ENCODE data around the gene LRRC32.

Gene LRRC32

DNA sequence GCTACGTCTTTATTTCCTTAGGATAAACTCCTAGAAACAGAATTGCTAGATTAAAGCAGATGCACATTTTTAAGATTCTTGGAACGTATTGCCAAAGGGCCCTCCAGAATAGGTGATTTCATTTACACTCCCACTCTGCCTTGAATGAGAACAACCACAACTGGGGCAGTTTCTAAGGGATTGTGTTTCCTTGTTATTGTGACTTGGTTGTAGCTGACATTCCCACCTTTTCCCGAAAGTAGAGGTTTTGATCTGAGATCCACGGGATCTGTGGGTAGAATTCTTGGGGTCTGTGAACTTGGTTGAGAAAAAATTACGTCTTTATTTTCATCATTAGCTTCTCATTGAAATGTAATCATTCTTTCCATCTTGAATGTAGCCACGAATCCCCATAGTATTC lies 21.5 kb downstream of the LRRC32 start:
- H2BK120ac ChIP-seq (ENCODE audit: low read depth, low read length), result no peak overlapping the region
- no peaks in the 10 kb centered on the region for H3K36me3 ChIP-seq (ENCODE audit: control insufficient read depth in 1 of 2, insufficient read depth in 2 of 2, low read depth in 1 of 2, low read length in 2 of 2)
- H2AFZ ChIP-seq (ENCODE audit: low read depth, low read length), result no peak overlapping the region
- H3K9me3 ChIP-seq (ENCODE audit: control insufficient read depth, low read length), result peaks cover 9% of the 10 kb centered on the region
- H2BK5ac ChIP-seq (ENCODE audit: low read depth, low read length, poor library complexity, severe bottlenecking), result no peak overlapping the region
- H2AK5ac ChIP-seq (ENCODE audit: low read length, severe bottlenecking), result no peak overlapping the region
- H3K4ac ChIP-seq (ENCODE audit: low read depth in 1 of 2, low read length in 2 of 2), result no peak overlapping the region
- no peak overlapping the region for H3K14ac ChIP-seq (ENCODE audit: low read length in 2 of 2)
- peaks cover 0 to 12% of the 10 kb centered on the region in 2 experiments for H3K27me3 ChIP-seq (ENCODE audit: control insufficient read depth in 1 of 2, insufficient read depth in 1 of 2, low read length in 2 of 2)
- no peak overlapping the region for H3K18ac ChIP-seq (ENCODE audit: low read depth in 1 of 2, low read length in 2 of 2)
- no peaks in the 10 kb centered on the region for H3K79me1 ChIP-seq (replicated peaks; ENCODE audit: low read length, poor library complexity, severe bottlenecking)
- H3K4me1 ChIP-seq (ENCODE audit: control insufficient read depth, insufficient read depth, low read depth, low read length), result no peaks in the 10 kb centered on the region
- H3K4me3 ChIP-seq (ENCODE audit: insufficient read depth in 1 of 2, low read depth in 1 of 2, low read length in 2 of 2), result no peak overlapping the region
- H4K8ac ChIP-seq (ENCODE audit: low read length), result no peak overlapping the region
- WGBS, result 86% methylated on average over 3 of the region's 6 CpGs
- no peak overlapping the region for H2BK15ac ChIP-seq (ENCODE audit: low read depth, poor library complexity, severe bottlenecking)
- no peak overlapping the region for H2BK12ac ChIP-seq (ENCODE audit: low read length in 2 of 2)
- no peak for DNase-seq
- H3K9ac ChIP-seq (ENCODE audit: low read length), result no peak overlapping the region
- no peak overlapping the region for H3K23ac ChIP-seq (ENCODE audit: low read length in 2 of 2)
- no peak overlapping the region for H3K27ac ChIP-seq (ENCODE audit: low read length, poor library complexity, severe bottlenecking)
- H4K91ac ChIP-seq (ENCODE audit: low read length), result no peak overlapping the region
- no peak overlapping the region for H3K4me2 ChIP-seq (ENCODE audit: low read length, poor library complexity, severe bottlenecking)

DNA sequence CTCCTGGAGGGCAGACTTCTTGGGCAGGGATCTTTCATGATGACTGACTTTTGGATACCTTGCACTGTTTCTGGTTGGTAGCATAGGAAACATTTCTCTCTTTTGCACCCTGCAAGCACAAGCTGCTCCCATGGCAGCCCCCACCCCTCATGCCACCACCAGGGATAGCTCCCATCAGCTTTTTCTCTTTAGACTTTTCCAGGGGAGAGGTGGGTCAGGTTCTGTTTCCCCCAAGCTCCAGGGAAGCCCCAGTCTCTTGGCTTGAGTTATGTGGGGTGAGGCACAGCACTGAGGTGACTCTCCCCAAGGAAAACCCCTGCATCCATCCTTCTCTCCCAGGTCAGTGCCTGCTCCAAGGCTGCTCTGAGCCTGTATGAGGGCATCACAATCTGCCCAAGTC lies 22.5 kb downstream of the LRRC32 start:
- no peak for DNase-seq
- Histone ChIP-seq H3K79me1 (replicated peaks; ENCODE audit: low read length, poor library complexity, severe bottlenecking) (no peaks in the 10 kb centered on the region), H3K4me2 (ENCODE audit: low read length, poor library complexity, severe bottlenecking) (no peak overlapping the region), H3K18ac (ENCODE audit: low read depth in 1 of 2, low read length in 2 of 2) (no peak overlapping the region), H2BK12ac (ENCODE audit: low read length in 2 of 2) (no peak overlapping the region), H3K23ac (ENCODE audit: low read length in 2 of 2) (no peak overlapping the region), H2AK5ac (ENCODE audit: low read length, severe bottlenecking) (no peak overlapping the region), H3K4me1 (ENCODE audit: control insufficient read depth, insufficient read depth, low read depth, low read length) (no peaks in the 10 kb centered on the region), H3K27ac (ENCODE audit: low read length, poor library complexity, severe bottlenecking) (no peak overlapping the region), H3K9me3 (ENCODE audit: control insufficient read depth, low read length) (peaks cover 9% of the 10 kb centered on the region), H3K4ac (ENCODE audit: low read depth in 1 of 2, low read length in 2 of 2) (no peak overlapping the region), H3K27me3 (ENCODE audit: control insufficient read depth in 1 of 2, insufficient read depth in 1 of 2, low read length in 2 of 2) (peaks cover 0 to 12% of the 10 kb centered on the region in 2 experiments), H2AFZ (ENCODE audit: low read depth, low read length) (no peak overlapping the region), H3K9ac (ENCODE audit: low read length) (no peak overlapping the region), H3K4me3 (ENCODE audit: insufficient read depth in 1 of 2, low read depth in 1 of 2, low read length in 2 of 2) (no peak overlapping the region), H2BK15ac (ENCODE audit: low read depth, poor library complexity, severe bottlenecking) (no peak overlapping the region), H3K36me3 (ENCODE audit: control insufficient read depth in 1 of 2, insufficient read depth in 2 of 2, low read depth in 1 of 2, low read length in 2 of 2) (no peaks in the 10 kb centered on the region), H4K91ac (ENCODE audit: low read length) (no peak overlapping the region), H2BK5ac (ENCODE audit: low read depth, low read length, poor library complexity, severe bottlenecking) (no peak overlapping the region), H4K8ac (ENCODE audit: low read length) (no peak overlapping the region), H2BK120ac (ENCODE audit: low read depth, low read length) (no peak overlapping the region), H3K14ac (ENCODE audit: low read length in 2 of 2) (no peak overlapping the region)

DNA sequence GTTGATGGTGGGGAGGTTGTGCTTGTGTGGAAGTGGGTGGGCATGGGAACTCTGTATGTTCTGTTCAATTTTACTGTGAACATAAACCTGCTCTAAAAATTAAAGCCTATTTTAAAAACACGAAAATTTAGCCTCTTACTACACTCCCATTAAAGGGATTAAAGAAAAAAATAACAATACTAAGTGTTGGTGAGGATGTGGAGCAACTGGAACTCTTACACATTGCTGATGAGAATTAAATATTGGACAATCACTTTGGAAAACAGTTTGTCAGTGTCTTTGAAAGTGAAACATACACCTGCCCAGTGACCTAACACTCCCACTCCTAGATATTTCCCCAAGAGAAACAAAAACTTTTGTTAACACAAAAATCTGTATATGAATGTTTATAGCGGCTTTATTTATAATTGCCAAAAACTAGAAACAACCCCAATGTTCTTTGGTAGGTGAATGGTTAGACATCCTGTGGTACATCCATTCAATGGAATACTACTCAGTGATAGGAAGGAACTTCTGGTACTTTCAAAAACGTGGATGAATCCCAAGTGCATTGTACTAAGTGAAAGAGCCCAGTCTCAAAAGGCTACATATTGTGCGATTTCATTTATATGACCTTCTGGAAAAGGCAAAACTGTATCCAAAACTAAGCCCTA lies 23.5 kb downstream of the LRRC32 start:
- Histone ChIP-seq H3K18ac (ENCODE audit: low read depth in 1 of 2, low read length in 2 of 2) (no peak overlapping the region), H3K9ac (ENCODE audit: low read length) (no peak overlapping the region), H2BK12ac (ENCODE audit: low read length in 2 of 2) (no peak overlapping the region), H3K4me3 (ENCODE audit: insufficient read depth in 1 of 2, low read depth in 1 of 2, low read length in 2 of 2) (no peak overlapping the region), H2AK5ac (ENCODE audit: low read length, severe bottlenecking) (no peak overlapping the region), H3K14ac (ENCODE audit: low read length in 2 of 2) (no peak overlapping the region), H3K23ac (ENCODE audit: low read length in 2 of 2) (no peak overlapping the region), H2BK5ac (ENCODE audit: low read depth, low read length, poor library complexity, severe bottlenecking) (no peak overlapping the region), H3K4me2 (ENCODE audit: low read length, poor library complexity, severe bottlenecking) (no peak overlapping the region), H3K4ac (ENCODE audit: low read depth in 1 of 2, low read length in 2 of 2) (no peak overlapping the region), H3K79me1 (replicated peaks; ENCODE audit: low read length, poor library complexity, severe bottlenecking) (no peaks in the 10 kb centered on the region), H3K9me3 (ENCODE audit: control insufficient read depth, low read length) (peaks cover 9% of the 10 kb centered on the region), H4K8ac (ENCODE audit: low read length) (no peak overlapping the region), H2AFZ (ENCODE audit: low read depth, low read length) (no peak overlapping the region), H3K27me3 (ENCODE audit: control insufficient read depth in 1 of 2, insufficient read depth in 1 of 2, low read length in 2 of 2) (peaks cover 0 to 15% of the 10 kb centered on the region in 2 experiments), H4K91ac (ENCODE audit: low read length) (no peak overlapping the region), H3K4me1 (ENCODE audit: control insufficient read depth, insufficient read depth, low read depth, low read length) (no peaks in the 10 kb centered on the region), H3K36me3 (ENCODE audit: control insufficient read depth in 1 of 2, insufficient read depth in 2 of 2, low read depth in 1 of 2, low read length in 2 of 2) (no peaks in the 10 kb centered on the region), H2BK120ac (ENCODE audit: low read depth, low read length) (no peak overlapping the region), H2BK15ac (ENCODE audit: low read depth, poor library complexity, severe bottlenecking) (no peak overlapping the region), H3K27ac (ENCODE audit: low read length, poor library complexity, severe bottlenecking) (no peak overlapping the region)
- DNase-seq, result no peak
- 58% methylated on average over 2 of the region's 4 CpGs for WGBS

DNA sequence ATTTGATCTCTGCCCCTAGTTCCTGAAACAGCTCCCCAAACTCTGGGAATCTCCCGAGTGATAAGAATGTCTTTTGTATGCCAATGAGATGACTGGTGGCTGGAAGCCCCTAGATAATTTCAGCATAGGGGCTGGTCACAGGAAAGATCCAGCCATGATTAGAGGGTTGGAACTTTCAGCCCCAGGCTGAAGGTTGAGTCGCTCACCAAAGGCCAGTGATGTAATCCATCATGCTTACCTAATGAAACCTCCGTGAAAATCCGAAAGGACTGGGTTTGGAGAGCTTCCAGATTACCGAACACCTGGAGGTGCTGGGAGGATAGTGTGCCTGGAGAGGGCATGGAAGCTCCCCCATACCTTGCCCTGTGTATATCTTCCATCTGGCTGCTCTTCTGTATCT lies 26.0 kb downstream of the LRRC32 start:
- Histone ChIP-seq H2AFZ (ENCODE audit: low read depth, low read length) (no peak overlapping the region), H3K14ac (ENCODE audit: low read length in 2 of 2) (no peak overlapping the region), H3K4me3 (ENCODE audit: insufficient read depth in 1 of 2, low read depth in 1 of 2, low read length in 2 of 2) (no peak overlapping the region), H4K91ac (ENCODE audit: low read length) (no peak overlapping the region), H3K9me3 (ENCODE audit: control insufficient read depth, low read length) (peaks cover 9% of the 10 kb centered on the region), H2BK120ac (ENCODE audit: low read depth, low read length) (no peak overlapping the region), H3K4me1 (ENCODE audit: control insufficient read depth, insufficient read depth, low read depth, low read length) (no peaks in the 10 kb centered on the region), H3K4ac (ENCODE audit: low read depth in 1 of 2, low read length in 2 of 2) (no peak overlapping the region), H4K8ac (ENCODE audit: low read length) (no peak overlapping the region), H3K18ac (ENCODE audit: low read depth in 1 of 2, low read length in 2 of 2) (no peak overlapping the region), H3K27ac (ENCODE audit: low read length, poor library complexity, severe bottlenecking) (no peak overlapping the region), H3K23ac (ENCODE audit: low read length in 2 of 2) (no peak overlapping the region), H2BK15ac (ENCODE audit: low read depth, poor library complexity, severe bottlenecking) (no peak overlapping the region), H3K27me3 (ENCODE audit: control insufficient read depth in 1 of 2, insufficient read depth in 1 of 2, low read length in 2 of 2) (peaks cover 0 to 18% of the 10 kb centered on the region in 2 experiments), H3K9ac (ENCODE audit: low read length) (no peak overlapping the region), H3K4me2 (ENCODE audit: low read length, poor library complexity, severe bottlenecking) (no peak overlapping the region), H2BK5ac (ENCODE audit: low read depth, low read length, poor library complexity, severe bottlenecking) (no peak overlapping the region), H3K79me1 (replicated peaks; ENCODE audit: low read length, poor library complexity, severe bottlenecking) (no peaks in the 10 kb centered on the region), H2BK12ac (ENCODE audit: low read length in 2 of 2) (no peak overlapping the region), H2AK5ac (ENCODE audit: low read length, severe bottlenecking) (no peak overlapping the region), H3K36me3 (ENCODE audit: control insufficient read depth in 1 of 2, insufficient read depth in 2 of 2, low read depth in 1 of 2, low read length in 2 of 2) (no peaks in the 10 kb centered on the region)
- no peak for DNase-seq
- 90% methylated on average over 5 of the region's 5 CpGs for WGBS

Data from mesenchymal stem cell (in vitro differentiated cells and primary cell).